Calu3 (cell line): ENCODE measurements around the gene ASAP2. TPM values are rescaled to one million over a fixed set of nuclear protein-coding genes. Genes with fewer than 3 reads are reported as not detected.

Source experiments
- BruUV-seq: library from RNA; stranded (reverse); fragments of 400-500 nt; replicated peaks from 2 replicates; lab custom pipeline; 2021; lab: Mats Ljungman, UMichigan
- CTCF ChIA-PET: fragments of 300-600 bp; sonication (Branson Sonifier 250); formaldehyde crosslinking; loops from one replicate; lab custom pipeline; 2022; ENCODE audit warnings: antibody characterized with exemption; lab: Charles Lee
- DNase-seq: peaks from one replicate; pipeline ENCODE4 v3.0.0; 2022
- H3K27ac Mint-ChIP-seq: one replicate; pipeline ENCODE4 v1.8.0; 2022; ENCODE audit warnings: mixed read lengths; ENCODE audit not compliant: unreplicated experiment
- H3K27me3 Mint-ChIP-seq: one replicate; pipeline ENCODE4 v1.8.0; 2022; ENCODE audit warnings: mixed read lengths; ENCODE audit not compliant: unreplicated experiment
- H3K36me3 Mint-ChIP-seq: one replicate; pipeline ENCODE4 v1.8.0; 2022; ENCODE audit warnings: mild to moderate bottlenecking, moderate library complexity, mixed read lengths; ENCODE audit not compliant: insufficient read depth, unreplicated experiment
- H3K4me1 Mint-ChIP-seq: one replicate; pipeline ENCODE4 v1.8.0; 2022; ENCODE audit warnings: mild to moderate bottlenecking, low read depth, mixed read lengths; ENCODE audit not compliant: unreplicated experiment
- H3K4me3 Mint-ChIP-seq: one replicate; pipeline ENCODE4 v1.8.0; 2022; ENCODE audit warnings: mild to moderate bottlenecking, low read depth, moderate library complexity, mixed read lengths; ENCODE audit not compliant: unreplicated experiment
- H3K9me3 Mint-ChIP-seq: one replicate; pipeline ENCODE4 v1.8.0; 2022; ENCODE audit warnings: low read depth, mixed read lengths; ENCODE audit not compliant: unreplicated experiment
- intact Hi-C: fragments of 100-400 bp; cut with micrococcal nuclease; formaldehyde crosslinking; loops from one replicate; pipeline ENCODE4 v1.10.0; 2022; ENCODE audit not compliant: unreplicated experiment
- total RNA-seq: library from RNA; stranded (reverse); gene quantifications from 2 replicates; pipeline ENCODE4 v1.2.3, GENCODE V29; 2022
- TF ChIP-seq, protein P1 (sequence below): fragments of 200-600 bp; IDR thresholded peaks from one replicate; pipeline ENCODE4 v1.8.0; 2022; ENCODE audit warnings: antibody characterized with exemption; ENCODE audit not compliant: unreplicated experiment

The ASAP2 gene
- total RNA-seq, 1 experiment from 2014 or later = 78.6 TPM

DNA sequence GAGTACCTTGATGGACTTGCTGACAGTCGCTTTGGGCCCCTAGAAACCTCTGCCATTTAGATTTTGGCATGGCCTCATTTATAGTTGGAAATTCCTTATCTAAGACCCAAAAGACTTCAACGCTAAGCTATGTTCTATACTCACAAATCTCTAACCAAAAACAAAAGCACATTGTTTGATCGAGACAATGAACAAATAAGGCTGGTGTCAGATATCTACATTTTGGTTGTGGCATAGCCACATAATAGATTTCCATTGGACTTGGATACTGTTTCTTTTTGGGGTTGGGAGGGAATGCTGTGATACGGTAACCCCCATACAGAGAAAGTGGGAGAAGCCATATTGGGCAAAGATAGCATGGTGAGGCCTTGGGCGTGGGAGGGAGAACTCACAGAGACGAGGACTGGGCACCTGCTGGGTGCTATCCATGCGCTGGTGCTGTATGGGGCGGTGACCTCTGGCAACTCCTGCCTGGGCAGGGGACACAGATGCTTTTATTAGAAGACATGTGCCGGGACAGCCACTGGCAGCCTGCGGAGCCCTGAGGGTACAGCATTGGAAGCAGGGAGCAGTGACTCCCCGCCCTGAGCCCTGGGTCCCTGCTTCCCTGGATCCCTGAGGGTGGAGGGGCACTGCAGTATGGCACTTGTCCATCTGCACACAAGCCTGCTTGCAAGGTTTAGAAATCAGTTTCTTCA is 97.1 kb downstream of the ASAP2 start:
- no peaks in the 10 kb centered on the region for H3K9me3 Mint-ChIP-seq
- peak overlapping the region; percentile 52 for H3K27ac Mint-ChIP-seq
- TF ChIP-seq, protein P1, sequence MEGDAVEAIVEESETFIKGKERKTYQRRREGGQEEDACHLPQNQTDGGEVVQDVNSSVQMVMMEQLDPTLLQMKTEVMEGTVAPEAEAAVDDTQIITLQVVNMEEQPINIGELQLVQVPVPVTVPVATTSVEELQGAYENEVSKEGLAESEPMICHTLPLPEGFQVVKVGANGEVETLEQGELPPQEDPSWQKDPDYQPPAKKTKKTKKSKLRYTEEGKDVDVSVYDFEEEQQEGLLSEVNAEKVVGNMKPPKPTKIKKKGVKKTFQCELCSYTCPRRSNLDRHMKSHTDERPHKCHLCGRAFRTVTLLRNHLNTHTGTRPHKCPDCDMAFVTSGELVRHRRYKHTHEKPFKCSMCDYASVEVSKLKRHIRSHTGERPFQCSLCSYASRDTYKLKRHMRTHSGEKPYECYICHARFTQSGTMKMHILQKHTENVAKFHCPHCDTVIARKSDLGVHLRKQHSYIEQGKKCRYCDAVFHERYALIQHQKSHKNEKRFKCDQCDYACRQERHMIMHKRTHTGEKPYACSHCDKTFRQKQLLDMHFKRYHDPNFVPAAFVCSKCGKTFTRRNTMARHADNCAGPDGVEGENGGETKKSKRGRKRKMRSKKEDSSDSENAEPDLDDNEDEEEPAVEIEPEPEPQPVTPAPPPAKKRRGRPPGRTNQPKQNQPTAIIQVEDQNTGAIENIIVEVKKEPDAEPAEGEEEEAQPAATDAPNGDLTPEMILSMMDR = no peak
- H3K4me1 Mint-ChIP-seq = peaks cover 39% of the 10 kb centered on the region
- CTCF ChIA-PET = interaction anchor here (1.0 kb wide), 1 partner anchor 161 kb away, joined by 3 read pairs; no protein-coding TSS in a partner anchor
- no peak overlapping the region for H3K4me3 Mint-ChIP-seq
- intact Hi-C loops = no loop called here
- H3K27me3 Mint-ChIP-seq = no peaks in the 10 kb centered on the region
- H3K36me3 Mint-ChIP-seq = peaks cover 32% of the 10 kb centered on the region
- no TSS peak for BruUV-seq
- DNase-seq = no peak

DNA sequence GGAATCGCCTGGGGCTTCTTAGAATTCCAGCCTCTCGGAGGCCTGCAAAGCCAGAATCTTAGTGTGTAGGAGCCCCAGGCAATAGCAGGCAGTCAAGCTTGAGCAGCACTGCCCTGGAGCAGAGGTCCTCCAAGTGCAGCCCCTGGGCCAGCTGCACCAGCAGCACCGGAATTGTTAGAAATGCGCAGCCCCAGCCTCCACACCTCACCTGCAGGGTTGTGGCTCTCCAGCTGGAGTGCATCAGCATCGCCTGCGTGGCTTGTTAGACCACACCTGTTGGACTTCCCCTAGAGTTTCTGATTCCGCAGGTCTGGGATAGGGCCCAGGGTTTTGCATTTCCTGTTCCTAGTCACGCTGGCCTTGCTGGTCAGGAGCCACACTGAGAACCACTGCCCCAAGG is 100.3 kb downstream of the ASAP2 start:
- intact Hi-C loops = no loop called here
- Mint-ChIP-seq H3K27me3 (no peaks in the 10 kb centered on the region), H3K4me3 (no peak overlapping the region), H3K27ac (no peak overlapping the region), H3K36me3 (peaks cover 16% of the 10 kb centered on the region), H3K9me3 (no peaks in the 10 kb centered on the region), H3K4me1 (peaks cover 58% of the 10 kb centered on the region)
- TF ChIP-seq, protein P1 = no peak
- CTCF ChIA-PET = no interaction called here
- BruUV-seq = no TSS peak
- peak; percentile 25 for DNase-seq

DNA sequence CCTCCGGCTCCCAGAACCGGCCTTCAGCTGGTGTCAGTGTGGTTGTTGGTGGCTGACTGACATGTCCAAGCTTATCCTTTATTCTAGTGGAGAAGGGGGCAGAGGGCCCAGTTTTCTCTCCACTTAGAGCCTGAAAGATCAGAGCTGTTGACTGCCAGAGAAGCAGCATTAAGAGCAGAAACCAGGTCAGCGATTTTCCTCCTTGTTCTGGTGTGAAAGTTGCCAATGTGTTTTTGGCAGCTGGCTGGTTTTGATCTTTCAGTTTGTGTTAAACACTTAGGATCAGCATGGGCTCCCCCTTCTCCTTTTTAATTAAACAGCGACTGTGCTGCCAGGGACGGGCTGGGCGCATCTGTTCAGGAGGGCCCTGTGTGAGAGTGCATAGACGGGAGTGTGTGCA is 100.9 kb downstream of the ASAP2 start:
- BruUV-seq = no TSS peak
- Mint-ChIP-seq H3K4me1 (peaks cover 63% of the 10 kb centered on the region), H3K27me3 (no peaks in the 10 kb centered on the region), H3K4me3 (no peak overlapping the region), H3K27ac (no peak overlapping the region), H3K36me3 (peaks cover 18% of the 10 kb centered on the region), H3K9me3 (no peaks in the 10 kb centered on the region)
- intact Hi-C loops = no loop called here
- CTCF ChIA-PET = no interaction called here
- TF ChIP-seq, protein P1 = no peak
- no peak for DNase-seq

DNA sequence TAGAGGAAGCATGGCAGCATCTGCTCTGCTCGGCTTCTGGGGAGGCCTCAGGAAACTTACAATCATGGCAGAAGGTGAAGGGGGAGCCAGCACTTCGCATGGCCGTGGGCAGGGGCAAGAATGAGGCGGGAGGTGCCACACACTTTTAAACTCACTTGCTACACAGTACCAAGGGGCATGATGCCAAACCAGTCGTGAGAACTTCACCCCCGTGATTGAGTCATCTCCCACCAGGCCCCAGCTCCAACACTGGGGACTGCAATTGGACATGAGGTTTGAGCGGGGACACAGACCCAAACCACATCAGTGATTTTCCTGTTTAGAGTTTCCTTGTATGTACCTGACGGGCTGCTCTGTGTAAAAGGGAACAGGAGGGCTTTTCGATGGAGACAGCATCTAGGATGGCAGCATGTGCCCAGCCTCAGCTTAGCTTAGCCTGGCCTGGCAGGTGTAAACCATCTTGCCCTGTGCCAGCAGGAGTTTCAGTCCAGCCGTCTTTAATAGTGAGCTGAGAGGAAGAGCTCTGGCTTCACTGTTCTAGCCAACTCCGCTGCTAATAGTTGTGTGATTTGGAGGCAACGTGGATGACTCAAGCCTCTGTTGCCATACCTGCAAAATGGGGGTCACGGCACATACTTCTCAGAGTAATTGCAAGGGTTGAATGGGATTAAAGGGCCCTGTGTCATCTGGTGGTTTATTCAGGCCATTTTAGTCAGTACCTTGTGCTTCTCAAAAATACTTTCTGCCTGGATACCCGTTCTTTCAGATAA is 101.8 kb downstream of the ASAP2 start:
- TF ChIP-seq, protein P1 = no peak
- Mint-ChIP-seq H3K4me3 (no peak overlapping the region), H3K9me3 (no peaks in the 10 kb centered on the region), H3K36me3 (peaks cover 18% of the 10 kb centered on the region), H3K27ac (peak overlapping the region; percentile 26), H3K27me3 (no peaks in the 10 kb centered on the region), H3K4me1 (peaks cover 60% of the 10 kb centered on the region)
- CTCF ChIA-PET = interaction anchor here (0.5 kb wide), 1 partner anchor 902 kb away, joined by 3 read pairs; no protein-coding TSS in a partner anchor
- no TSS peak for BruUV-seq
- intact Hi-C loops = no loop called here
- DNase-seq = no peak
